Sciatic nerve (tissue), 2 donors: ENCODE data around the gene ANKMY1. TPM values are rescaled to one million over a fixed set of nuclear protein-coding genes. Genes with fewer than 3 reads are reported as not detected.

Experiments used
- ATAC-seq: fragments of 200-7000 bp; cut with Tn5 transposase; one replicate; pipeline ENCODE4 v1.9.1; 2020; ENCODE audit warnings: mild to moderate bottlenecking, moderate library complexity
- DNase-seq: peaks from one replicate; pipeline ENCODE4 v3.0.0-alpha.2; 2020; ENCODE audit warnings: low spot score
- intact Hi-C: fragments of 100-400 bp; cut with DNase I; formaldehyde crosslinking; loops from one replicate; pipeline ENCODE4 v1.14.2; 2022
- total RNA-seq: library from RNA; stranded (reverse); fragmentation: NEBNext Ultra II Directional; extraction: Animal tissue kit (Norgen Biotek cat#: 25700); gene quantifications from one replicate; pipeline ENCODE4 v1.2.1, GENCODE V29; 2021
- donor health status: DM: no; HTN: no; CAD: no.
- donor health status: DM: no; HTN: no; CAD: no.

ANKMY1 gene
- total RNA-seq, 1 donor from 2014 or later: 30.7 TPM

- ATAC-seq (no peak), DNase-seq (no peak)
- intact Hi-C loops: no loop called here
Measured at GRCh38 chr2:240459401-240460252, 98.2 kb downstream of the ANKMY1 start.

GRCh38 chr2:240458900-240459391, 98.8 kb downstream of the ANKMY1 start:
- intact Hi-C loops: no loop called here
- ATAC-seq (no peak), DNase-seq (peak; percentile 57)

- ATAC-seq (no peak), DNase-seq (peak; percentile 54)
- intact Hi-C loops: no loop called here
Measured at GRCh38 chr2:240458044-240458899, 99.5 kb downstream of the ANKMY1 start.

GRCh38 chr2:240457223-240458043, 100.4 kb downstream of the ANKMY1 start:
- ATAC-seq: no peak

GRCh38 chr2:240456447-240457222, 101.2 kb downstream of the ANKMY1 start:
- intact Hi-C loops: no loop called here
- ATAC-seq: peak; percentile 25
- no peak for DNase-seq

More at GRCh38 chr2:240457223-240458043, 100.4 kb downstream of the ANKMY1 start:
- DNase-seq: peak; percentile 54
- intact Hi-C loops: no loop called here

- ATAC-seq (no peak), DNase-seq (no peak)
- intact Hi-C loops: no loop called here
Measured at GRCh38 chr2:240455647-240456446, 101.9 kb downstream of the ANKMY1 start.

- intact Hi-C loops: no loop called here
- ATAC-seq (no peak), DNase-seq (no peak)
Measured at GRCh38 chr2:240455272-240455646, 102.5 kb downstream of the ANKMY1 start.

GRCh38 chr2:240454106-240454901, 103.5 kb downstream of the ANKMY1 start:
- ATAC-seq: no peak
- intact Hi-C loops: no loop called here
- no peak for DNase-seq

- intact Hi-C loops: no loop called here
- ATAC-seq (no peak), DNase-seq (no peak)
Measured at GRCh38 chr2:240453461-240454105, 104.2 kb downstream of the ANKMY1 start.

GRCh38 chr2:240452462-240453256, 105.1 kb downstream of the ANKMY1 start:
- intact Hi-C loops: no loop called here
- DNase-seq: peak; percentile 85
- peak; percentile 67 for ATAC-seq

- no peak for DNase-seq
- ATAC-seq: peak; percentile 2
- intact Hi-C loops: no loop called here
Measured at GRCh38 chr2:240451791-240452461, 105.9 kb downstream of the ANKMY1 start.

GRCh38 chr2:240451108-240451611, 106.6 kb downstream of the ANKMY1 start:
- ATAC-seq: no peak
- no peak for DNase-seq
- intact Hi-C loops: no loop called here

GRCh38 chr2:240450532-240451107, 107.2 kb downstream of the ANKMY1 start:
- intact Hi-C loops: no loop called here
- ATAC-seq: no peak
- no peak for DNase-seq

- no peak for DNase-seq
- ATAC-seq: no peak
- intact Hi-C loops: no loop called here
Measured at GRCh38 chr2:240449764-240450531, 107.8 kb downstream of the ANKMY1 start.
